GM12891 (cell line): ENCODE results near the gene CD4.

Experiments
- PAX5 ChIP-seq: IDR thresholded peaks from 2 replicates; pipeline ENCODE4 v1.6.1; 2011; ENCODE audit warnings: low read length, moderate library complexity, mild to moderate bottlenecking; ENCODE audit not compliant: insufficient read depth, severe bottlenecking
- POLR2A ChIP-seq: IDR thresholded peaks from 2 replicates; pipeline ENCODE4 v1.6.1; 2011; ENCODE audit warnings: low read depth, low read length, control low read depth
- POLR2AphosphoS5 ChIP-seq: IDR thresholded peaks from 2 replicates; pipeline ENCODE4 v1.6.1; 2011; ENCODE audit warnings: low read depth, low read length, control low read depth
- SPI1 ChIP-seq: IDR thresholded peaks from 2 replicates; pipeline ENCODE4 v1.6.1; 2011; ENCODE audit warnings: low read depth, low read length, control low read depth

DNA sequence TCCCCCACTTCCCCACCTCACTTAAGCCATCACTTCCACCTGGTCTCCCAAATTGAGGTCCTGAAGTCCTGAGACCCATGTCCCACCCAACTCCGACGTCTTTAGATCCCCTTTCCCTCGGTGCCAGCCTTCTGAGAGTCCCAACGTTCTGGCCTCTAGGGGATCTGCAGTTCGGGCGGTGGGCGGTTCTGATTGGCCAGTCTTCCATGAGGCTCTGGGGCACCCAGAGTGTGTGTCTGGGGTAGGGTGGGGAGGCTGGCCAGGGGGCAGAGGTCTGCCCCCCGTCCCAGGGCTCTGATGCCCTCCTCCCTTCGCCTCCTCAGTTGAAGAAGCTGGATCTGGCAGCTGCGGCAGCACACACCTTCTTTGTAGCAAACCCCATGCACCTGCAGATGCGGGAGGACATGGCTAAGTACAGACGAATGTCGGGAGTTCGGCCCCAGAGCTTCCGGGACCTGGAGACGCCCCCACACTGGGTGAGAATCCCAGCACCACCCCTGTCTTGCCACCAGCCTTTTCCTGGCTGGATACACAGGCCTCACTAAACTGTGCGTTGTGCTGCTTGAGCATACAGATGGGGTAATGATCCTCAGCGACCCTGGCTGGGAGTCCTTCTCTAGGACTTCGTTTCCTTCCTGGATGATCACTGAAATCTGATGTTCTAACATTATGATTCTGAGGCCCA lies 40.4 kb downstream of the CD4 start:
- TF ChIP-seq POLR2A (no peak), POLR2AphosphoS5 (no peak), SPI1 (no peak), PAX5 (no peak)
